Stimulated activated memory B cell treated with anti-CD40 and anti-IgM and Interleukin-4, amounts not matched to agents 10 μg/mL and 1 μg/mL and 100 μg/mL, for 72 hours (primary cell): ENCODE results near the gene APOBEC3G.
"Not testable (repeated sequence)": the region's sequence is repeated elsewhere in the genome, so short reads cannot be mapped to it uniquely, and the experiment has no call there.

ENCODE experiments used
- ATAC-seq: fragments of 150-1000 bp; cut with Tn5 transposase; 2 replicates; pipeline ENCODE4 v1.10.0; 2021
- H3K27ac Mint-ChIP-seq: one replicate; pipeline ENCODE4 v1.8.0; 2022; ENCODE audit warnings: mild to moderate bottlenecking, mixed read lengths
- H3K27me3 Mint-ChIP-seq: one replicate; pipeline ENCODE4 v1.8.0; 2022; ENCODE audit warnings: mixed read lengths
- H3K36me3 Mint-ChIP-seq: one replicate; pipeline ENCODE4 v1.8.0; 2022; ENCODE audit warnings: mixed read lengths
- H3K4me1 Mint-ChIP-seq: one replicate; pipeline ENCODE4 v1.8.0; 2022; ENCODE audit warnings: mixed read lengths
- H3K4me3 Mint-ChIP-seq: one replicate; pipeline ENCODE4 v1.8.0; 2022; ENCODE audit warnings: mild to moderate bottlenecking, moderate library complexity, mixed read lengths
- H3K9me3 Mint-ChIP-seq: one replicate; pipeline ENCODE4 v1.8.0; 2022; ENCODE audit warnings: mixed read lengths

The APOBEC3G gene

GRCh38 chr22:39051844-39052495 is 25.1 kb upstream of the APOBEC3G start:
- Mint-ChIP-seq H3K4me1 (peaks cover 25% of the 10 kb centered on the region), H3K27ac (peak overlapping the region; percentile 85), H3K36me3 (peaks cover 17% of the 10 kb centered on the region)
- not testable (repeated sequence) for H3K27me3 Mint-ChIP-seq, H3K9me3 Mint-ChIP-seq, ATAC-seq, H3K4me3 Mint-ChIP-seq

DNA sequence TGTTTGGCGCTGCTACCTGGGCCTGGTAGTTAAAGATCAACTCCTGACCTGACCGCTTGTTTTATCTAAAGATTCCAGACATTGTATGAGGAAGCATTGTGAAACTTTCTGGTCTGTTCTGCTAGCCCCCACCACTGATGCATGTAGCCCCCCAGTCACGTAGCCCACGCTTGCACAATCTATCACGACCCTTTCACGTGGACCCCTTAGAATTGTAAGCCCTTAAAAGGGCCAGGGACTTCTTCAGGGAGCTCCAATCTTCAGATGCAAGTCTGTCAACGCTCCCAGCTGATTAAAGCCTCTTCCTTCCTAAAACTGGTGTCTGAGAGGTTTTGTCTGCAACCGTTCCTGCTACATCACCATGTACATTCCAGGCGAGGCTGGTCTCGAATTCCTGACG is 21.4 kb upstream of the APOBEC3G start:
- no peaks in the 10 kb centered on the region for H3K27me3 Mint-ChIP-seq
- no peak overlapping the region for H3K27ac Mint-ChIP-seq
- no peak for ATAC-seq
- H3K9me3 Mint-ChIP-seq: no peaks in the 10 kb centered on the region
- peaks cover 14% of the 10 kb centered on the region for H3K36me3 Mint-ChIP-seq
- H3K4me1 Mint-ChIP-seq: peaks cover 17% of the 10 kb centered on the region
- H3K4me3 Mint-ChIP-seq: no peak overlapping the region

GRCh38 chr22:39061290-39061689 is 15.8 kb upstream of the APOBEC3G start:
- not testable (repeated sequence) for H3K36me3 Mint-ChIP-seq, H3K27me3 Mint-ChIP-seq, H3K4me3 Mint-ChIP-seq, H3K9me3 Mint-ChIP-seq, ATAC-seq, H3K27ac Mint-ChIP-seq
- peaks cover 22% of the 10 kb centered on the region for H3K4me1 Mint-ChIP-seq

DNA sequence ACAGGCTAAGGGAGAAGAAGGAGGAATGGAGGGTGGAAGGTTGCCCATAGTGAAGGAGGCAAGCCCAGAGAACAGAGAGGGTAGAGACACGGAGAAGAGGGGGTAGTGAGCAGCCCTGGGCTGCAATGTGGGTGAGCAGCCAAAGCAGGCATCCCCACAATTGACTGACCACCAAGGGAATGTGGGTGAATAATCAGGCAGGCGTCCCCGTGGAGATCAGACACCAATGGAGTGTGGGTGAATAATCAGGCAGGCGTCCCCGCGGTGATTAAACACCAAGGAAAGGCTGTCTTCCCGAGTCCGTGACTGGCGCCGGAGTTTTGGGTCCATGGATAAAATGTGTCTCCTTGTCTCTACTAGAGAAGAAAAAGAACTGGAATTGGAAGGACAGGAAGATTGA is 15.1 kb upstream of the APOBEC3G start:
- H3K4me3 Mint-ChIP-seq, H3K27ac Mint-ChIP-seq, ATAC-seq, H3K27me3 Mint-ChIP-seq, H3K9me3 Mint-ChIP-seq, H3K36me3 Mint-ChIP-seq: not testable (repeated sequence)
- H3K4me1 Mint-ChIP-seq: peaks cover 22% of the 10 kb centered on the region

DNA sequence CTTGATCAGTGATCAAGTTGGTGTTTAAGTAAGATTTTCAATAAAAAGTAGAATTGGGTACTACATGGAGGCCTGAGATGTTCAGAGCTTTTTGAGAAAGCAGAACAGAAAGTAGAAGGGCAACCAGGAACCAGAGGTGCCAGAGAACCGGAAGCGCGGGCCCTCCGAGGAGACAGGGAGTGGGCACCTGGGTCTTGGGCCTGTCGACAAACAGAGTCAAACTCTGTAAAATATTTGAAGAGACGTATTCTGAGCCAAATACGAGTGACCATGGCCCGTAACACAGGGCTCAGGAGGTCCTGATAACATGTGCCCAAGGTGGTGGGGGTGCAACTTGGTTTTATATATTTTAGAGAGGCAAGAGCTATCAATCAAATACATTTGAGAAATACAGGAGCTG is 13.2 kb upstream of the APOBEC3G start:
- H3K27ac Mint-ChIP-seq: not testable (repeated sequence)

DNA sequence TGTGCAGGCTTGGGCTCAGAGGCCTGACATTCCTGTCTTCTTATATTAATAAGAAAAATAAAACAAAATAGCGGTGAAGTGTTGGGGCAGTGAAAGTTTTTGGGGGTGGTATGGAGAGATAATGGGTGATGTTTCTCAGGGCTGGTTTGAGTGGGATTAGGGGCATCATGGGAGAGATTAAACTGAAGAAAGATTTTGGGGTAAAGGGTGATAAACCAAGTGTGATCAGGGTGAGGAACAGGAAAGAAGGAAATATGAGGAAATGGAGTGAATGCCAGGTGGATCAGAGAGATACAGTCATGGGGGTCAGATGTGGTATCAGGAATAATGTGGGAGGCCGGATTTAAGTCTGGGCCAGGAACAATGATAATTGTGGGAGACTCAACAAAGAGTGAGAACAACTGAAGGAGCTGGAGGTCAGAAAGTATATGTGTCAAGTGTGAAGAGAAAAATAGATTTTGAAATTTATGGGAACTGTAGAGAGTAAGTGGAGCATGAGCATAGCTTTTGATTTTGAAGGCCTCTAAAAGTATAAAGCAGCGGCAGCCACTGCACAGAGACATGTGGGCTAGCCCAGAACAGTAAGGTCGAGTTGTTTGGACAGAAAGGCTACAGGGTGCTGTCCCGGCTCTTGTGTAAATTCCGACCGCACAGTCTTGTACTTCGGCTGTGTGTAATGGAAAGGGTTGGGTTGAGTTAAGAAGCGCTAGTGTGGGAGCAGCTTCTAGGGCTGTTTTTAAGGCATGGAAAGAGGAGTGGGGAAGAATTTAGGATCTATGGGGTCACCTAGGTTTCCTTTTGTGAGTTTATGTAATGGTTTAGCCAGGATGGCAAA is 10.4 kb upstream of the APOBEC3G start:
- not testable (repeated sequence) for H3K27ac Mint-ChIP-seq, H3K4me3 Mint-ChIP-seq, H3K27me3 Mint-ChIP-seq, H3K9me3 Mint-ChIP-seq
- peaks cover 42% of the 10 kb centered on the region for H3K4me1 Mint-ChIP-seq
- ATAC-seq: peak; percentile 85
- peaks cover 17% of the 10 kb centered on the region for H3K36me3 Mint-ChIP-seq

More for the DNA sequence above, 13.2 kb upstream of the APOBEC3G start:
- not testable (repeated sequence) for H3K36me3 Mint-ChIP-seq, H3K9me3 Mint-ChIP-seq, H3K27me3 Mint-ChIP-seq
- ATAC-seq: peak; percentile 81
- H3K4me3 Mint-ChIP-seq: peak overlapping the region; percentile 47
- H3K4me1 Mint-ChIP-seq: peaks cover 22% of the 10 kb centered on the region

DNA sequence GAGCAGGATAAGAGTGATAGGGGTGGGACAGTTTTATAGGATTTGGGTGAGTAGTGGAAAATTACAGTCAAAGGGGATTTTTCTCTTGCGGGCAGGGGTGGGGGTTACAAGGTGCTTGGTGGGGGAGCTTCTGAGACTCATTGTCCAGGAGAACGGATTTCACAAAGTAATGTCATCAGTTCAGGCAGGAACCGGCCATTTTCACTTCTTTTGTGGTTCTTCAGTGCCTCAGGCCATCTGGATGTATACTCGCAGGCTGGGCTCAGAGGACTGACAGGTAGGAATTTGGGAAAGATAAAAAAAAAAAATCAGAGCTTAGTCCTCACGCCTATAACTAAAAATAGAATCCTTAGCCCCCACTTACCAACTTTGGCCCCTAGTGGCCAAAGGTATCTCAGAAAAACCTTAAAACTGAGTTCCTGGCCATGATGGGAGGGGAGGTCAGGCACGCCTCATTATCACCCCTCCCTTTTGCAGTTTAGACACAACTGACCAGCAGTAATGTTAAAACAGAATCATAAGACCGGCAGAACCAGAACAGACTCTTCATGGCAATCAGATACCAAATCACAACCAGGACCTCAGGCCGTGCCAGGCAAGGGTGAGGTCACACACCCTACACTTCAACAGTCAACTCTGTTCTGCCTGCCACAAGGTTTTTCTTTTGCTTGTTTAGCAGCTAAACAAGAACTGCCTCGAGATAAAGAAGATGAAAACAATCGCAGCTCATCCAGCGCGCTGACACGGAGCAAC is 8.9 kb upstream of the APOBEC3G start:
- Mint-ChIP-seq H3K4me1 (peaks cover 52% of the 10 kb centered on the region), H3K27ac (no peak overlapping the region), H3K9me3 (no peaks in the 10 kb centered on the region), H3K36me3 (peaks cover 17% of the 10 kb centered on the region), H3K27me3 (no peaks in the 10 kb centered on the region), H3K4me3 (no peak overlapping the region)
- ATAC-seq: no peak

- Mint-ChIP-seq H3K4me3 (peak overlapping the region; percentile 25), H3K27ac (peak overlapping the region; percentile 89), H3K4me1 (peaks cover 52% of the 10 kb centered on the region), H3K36me3 (peaks cover 17% of the 10 kb centered on the region), H3K27me3 (no peaks in the 10 kb centered on the region), H3K9me3 (no peaks in the 10 kb centered on the region)
- ATAC-seq: no peak
Observed at GRCh38 chr22:39070186-39070585, 6.9 kb upstream of the APOBEC3G start.

- ATAC-seq: peak; percentile 78
- not testable (repeated sequence) for H3K27me3 Mint-ChIP-seq, H3K9me3 Mint-ChIP-seq
- Mint-ChIP-seq H3K4me1 (peaks cover 64% of the 10 kb centered on the region), H3K36me3 (peaks cover 19% of the 10 kb centered on the region), H3K4me3 (peak overlapping the region; percentile 53), H3K27ac (peak overlapping the region; percentile 89)
Observed at GRCh38 chr22:39072581-39072981, 4.5 kb upstream of the APOBEC3G start.

- H3K27ac Mint-ChIP-seq: peak overlapping the region; percentile 89
- peaks cover 75% of the 10 kb centered on the region for H3K4me1 Mint-ChIP-seq
- H3K9me3 Mint-ChIP-seq: no peaks in the 10 kb centered on the region
- H3K36me3 Mint-ChIP-seq: peaks cover 23% of the 10 kb centered on the region
- ATAC-seq: no peak
- no peaks in the 10 kb centered on the region for H3K27me3 Mint-ChIP-seq
- no peak overlapping the region for H3K4me3 Mint-ChIP-seq
Observed at GRCh38 chr22:39073981-39074380, 3.1 kb upstream of the APOBEC3G start.

GRCh38 chr22:39076155-39077025 is 685 bp upstream of the APOBEC3G start:
- not testable (repeated sequence) for H3K9me3 Mint-ChIP-seq
- peaks cover 78% of the 10 kb centered on the region for H3K4me1 Mint-ChIP-seq
- peaks cover 20% of the 10 kb centered on the region for H3K36me3 Mint-ChIP-seq

DNA sequence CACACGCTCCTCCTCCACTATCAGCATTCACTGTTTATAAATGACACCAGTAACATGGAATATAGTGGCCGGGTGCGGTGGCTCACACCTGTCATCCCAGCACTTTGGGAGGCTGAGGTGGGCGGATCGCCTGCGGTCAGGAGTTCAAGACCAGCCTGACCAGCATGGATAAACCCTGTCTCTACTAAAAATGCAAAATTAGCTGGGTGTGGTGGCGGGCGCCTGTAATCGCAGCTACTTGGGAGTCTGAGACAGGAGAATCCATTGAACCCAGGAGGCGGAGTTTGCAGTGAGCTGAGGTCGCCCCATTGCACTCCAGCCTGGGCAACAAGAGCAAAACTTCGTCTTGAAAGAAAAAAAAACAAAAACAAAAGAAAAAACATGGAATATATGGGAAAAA is 837 bp downstream of the APOBEC3G start:
- ATAC-seq, H3K27me3 Mint-ChIP-seq, H3K9me3 Mint-ChIP-seq: not testable (repeated sequence)
- Mint-ChIP-seq H3K4me3 (peak overlapping the region; percentile 87), H3K27ac (peak overlapping the region; percentile 98), H3K4me1 (peaks cover 84% of the 10 kb centered on the region), H3K36me3 (peaks cover 35% of the 10 kb centered on the region)

More at GRCh38 chr22:39076155-39077025, 685 bp upstream of the APOBEC3G start:
- peak overlapping the region; percentile 87 for H3K4me3 Mint-ChIP-seq
- not testable (repeated sequence) for ATAC-seq, H3K27me3 Mint-ChIP-seq
- peak overlapping the region; percentile 98 for H3K27ac Mint-ChIP-seq

DNA sequence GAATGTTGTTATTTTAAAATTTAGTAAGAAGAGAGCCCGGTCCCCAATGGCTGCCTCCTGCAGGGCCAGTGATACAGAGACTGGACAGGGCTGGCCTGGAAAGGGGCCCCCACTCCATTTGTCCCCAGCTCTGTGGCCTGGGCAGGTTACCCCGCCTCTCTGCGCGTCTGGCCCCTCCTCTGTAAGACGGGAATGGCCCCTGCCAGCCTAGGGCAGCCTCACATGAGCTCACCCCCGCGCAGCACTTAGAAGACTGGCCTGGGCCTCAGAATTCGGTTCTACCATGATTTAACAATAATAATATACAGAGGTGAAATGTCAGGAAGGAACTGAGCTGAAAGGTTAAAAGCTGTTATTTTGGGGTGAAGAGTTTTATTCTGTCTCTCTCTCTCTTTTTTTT is 1.3 kb downstream of the APOBEC3G start:
- Mint-ChIP-seq H3K27ac (peak overlapping the region; percentile 98), H3K36me3 (peaks cover 40% of the 10 kb centered on the region), H3K4me3 (peak overlapping the region; percentile 87), H3K4me1 (peaks cover 84% of the 10 kb centered on the region), H3K9me3 (no peaks in the 10 kb centered on the region), H3K27me3 (no peaks in the 10 kb centered on the region)
- no peak for ATAC-seq

DNA sequence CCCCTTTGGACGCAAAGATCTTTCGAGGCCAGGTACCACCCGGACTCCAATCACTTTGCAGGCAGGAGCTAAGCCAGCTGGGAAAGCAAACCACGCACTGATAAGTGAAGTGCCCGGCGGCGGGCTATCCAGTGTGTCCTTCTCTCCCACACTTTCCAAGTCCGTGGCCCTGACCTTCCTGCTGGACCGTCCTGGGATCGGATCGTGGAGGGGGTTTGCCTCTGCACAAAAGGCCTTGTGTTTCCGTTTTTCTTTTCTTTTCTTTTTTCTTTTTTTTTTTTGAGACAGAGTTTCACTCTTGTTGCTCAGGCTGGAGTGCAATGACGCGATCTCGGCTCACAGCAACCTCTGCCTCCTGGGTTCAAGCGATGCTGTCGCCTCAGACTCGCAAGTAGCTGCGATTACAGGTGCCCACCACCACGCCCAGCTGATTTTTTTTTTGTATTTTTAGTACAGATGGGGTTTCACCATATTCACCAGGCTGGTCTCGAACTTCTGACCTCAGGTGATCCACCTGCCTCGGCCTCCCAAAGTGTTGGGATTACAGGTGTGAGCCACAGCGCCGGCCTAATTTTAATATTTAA is 2.1 kb downstream of the APOBEC3G start:
- peaks cover 41% of the 10 kb centered on the region for H3K36me3 Mint-ChIP-seq
- not testable (repeated sequence) for H3K9me3 Mint-ChIP-seq, H3K27me3 Mint-ChIP-seq, H3K27ac Mint-ChIP-seq, ATAC-seq
- H3K4me1 Mint-ChIP-seq: peaks cover 77% of the 10 kb centered on the region
- peak overlapping the region; percentile 87 for H3K4me3 Mint-ChIP-seq
